Ishikawa (cell line): ENCODE results near the gene GJB1.

Experiments used
- EP300 ChIP-seq: IDR thresholded peaks from 2 replicates; pipeline ENCODE4 v1.6.1; 2012; ENCODE audit warnings: borderline replicate concordance
- NFIC ChIP-seq: IDR thresholded peaks from 2 replicates; pipeline ENCODE4 v1.6.1; 2012
- RAD21 ChIP-seq: IDR thresholded peaks from 2 replicates; pipeline ENCODE4 v1.6.1; 2012; ENCODE audit warnings: low read depth
- TAF1 ChIP-seq: IDR thresholded peaks from 2 replicates; pipeline ENCODE4 v1.6.1; 2012; ENCODE audit warnings: low read depth, mild to moderate bottlenecking
- YY1 ChIP-seq: IDR thresholded peaks from 2 replicates; pipeline ENCODE4 v1.6.1; 2012; ENCODE audit warnings: low read depth
- TF ChIP-seq, protein P1 (sequence below): IDR thresholded peaks from 2 replicates; pipeline ENCODE4 v1.6.1; 2012
- TF ChIP-seq, protein P2 (sequence below): IDR thresholded peaks from 2 replicates; pipeline ENCODE4 v1.6.1; 2012; ENCODE audit warnings: low read depth, mild to moderate bottlenecking
- TF ChIP-seq, protein P3 (sequence below): IDR thresholded peaks from 2 replicates; pipeline ENCODE4 v1.6.1; 2012

DNA sequence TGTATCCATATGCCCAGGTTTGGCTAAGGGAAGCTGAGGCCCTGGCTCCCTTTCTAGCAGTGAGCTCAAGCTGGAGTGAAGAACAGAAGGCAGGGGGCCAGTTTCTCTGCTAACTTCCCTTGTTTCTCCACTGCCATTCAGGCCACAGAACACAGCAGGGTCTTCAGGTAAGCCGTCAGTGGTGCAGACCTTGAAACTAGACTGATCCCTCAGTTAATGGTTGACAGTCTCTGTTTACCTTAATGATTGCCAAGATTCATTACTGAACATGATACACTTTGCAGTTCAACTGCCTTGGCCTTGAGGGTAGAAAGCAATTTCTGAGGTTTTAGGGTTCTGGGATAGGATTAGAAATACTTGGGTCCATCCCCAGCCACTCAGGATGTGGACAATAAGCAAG lies 8.9 kb upstream of the GJB1 start:
- TF ChIP-seq, protein P1, sequence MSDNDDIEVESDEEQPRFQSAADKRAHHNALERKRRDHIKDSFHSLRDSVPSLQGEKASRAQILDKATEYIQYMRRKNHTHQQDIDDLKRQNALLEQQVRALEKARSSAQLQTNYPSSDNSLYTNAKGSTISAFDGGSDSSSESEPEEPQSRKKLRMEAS, result no peak
- TF ChIP-seq YY1 (no peak), EP300 (no peak), NFIC (no peak), RAD21 (no peak), TAF1 (no peak)
- TF ChIP-seq, protein P2, sequence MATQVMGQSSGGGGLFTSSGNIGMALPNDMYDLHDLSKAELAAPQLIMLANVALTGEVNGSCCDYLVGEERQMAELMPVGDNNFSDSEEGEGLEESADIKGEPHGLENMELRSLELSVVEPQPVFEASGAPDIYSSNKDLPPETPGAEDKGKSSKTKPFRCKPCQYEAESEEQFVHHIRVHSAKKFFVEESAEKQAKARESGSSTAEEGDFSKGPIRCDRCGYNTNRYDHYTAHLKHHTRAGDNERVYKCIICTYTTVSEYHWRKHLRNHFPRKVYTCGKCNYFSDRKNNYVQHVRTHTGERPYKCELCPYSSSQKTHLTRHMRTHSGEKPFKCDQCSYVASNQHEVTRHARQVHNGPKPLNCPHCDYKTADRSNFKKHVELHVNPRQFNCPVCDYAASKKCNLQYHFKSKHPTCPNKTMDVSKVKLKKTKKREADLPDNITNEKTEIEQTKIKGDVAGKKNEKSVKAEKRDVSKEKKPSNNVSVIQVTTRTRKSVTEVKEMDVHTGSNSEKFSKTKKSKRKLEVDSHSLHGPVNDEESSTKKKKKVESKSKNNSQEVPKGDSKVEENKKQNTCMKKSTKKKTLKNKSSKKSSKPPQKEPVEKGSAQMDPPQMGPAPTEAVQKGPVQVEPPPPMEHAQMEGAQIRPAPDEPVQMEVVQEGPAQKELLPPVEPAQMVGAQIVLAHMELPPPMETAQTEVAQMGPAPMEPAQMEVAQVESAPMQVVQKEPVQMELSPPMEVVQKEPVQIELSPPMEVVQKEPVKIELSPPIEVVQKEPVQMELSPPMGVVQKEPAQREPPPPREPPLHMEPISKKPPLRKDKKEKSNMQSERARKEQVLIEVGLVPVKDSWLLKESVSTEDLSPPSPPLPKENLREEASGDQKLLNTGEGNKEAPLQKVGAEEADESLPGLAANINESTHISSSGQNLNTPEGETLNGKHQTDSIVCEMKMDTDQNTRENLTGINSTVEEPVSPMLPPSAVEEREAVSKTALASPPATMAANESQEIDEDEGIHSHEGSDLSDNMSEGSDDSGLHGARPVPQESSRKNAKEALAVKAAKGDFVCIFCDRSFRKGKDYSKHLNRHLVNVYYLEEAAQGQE, result no peak
- TF ChIP-seq, protein P3, sequence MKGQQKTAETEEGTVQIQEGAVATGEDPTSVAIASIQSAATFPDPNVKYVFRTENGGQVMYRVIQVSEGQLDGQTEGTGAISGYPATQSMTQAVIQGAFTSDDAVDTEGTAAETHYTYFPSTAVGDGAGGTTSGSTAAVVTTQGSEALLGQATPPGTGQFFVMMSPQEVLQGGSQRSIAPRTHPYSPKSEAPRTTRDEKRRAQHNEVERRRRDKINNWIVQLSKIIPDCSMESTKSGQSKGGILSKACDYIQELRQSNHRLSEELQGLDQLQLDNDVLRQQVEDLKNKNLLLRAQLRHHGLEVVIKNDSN, result no peak
